NCI-H446 treated with DMSO at 0.1 percent for 48 hours (cell line): ENCODE data around the gene HDAC9.
"Not testable (repeated sequence)": the region's sequence is repeated elsewhere in the genome, so short reads cannot be mapped to it uniquely, and the experiment has no call there.

Experiments
- DNase-seq: peaks from one replicate; lab custom pipeline; 2025; lab: John Stamatoyannopoulos, UW

HDAC9 gene

GRCh38 chr7:19026888-19027287, 531.3 kb downstream of the HDAC9 start:
- DNase-seq = no peak

GRCh38 chr7:19030281-19030680, 534.7 kb downstream of the HDAC9 start:
- DNase-seq = no peak

GRCh38 chr7:19032942-19033341, 537.4 kb downstream of the HDAC9 start:
- DNase-seq = not testable (repeated sequence)

- peak; percentile 2 for DNase-seq
Observed at GRCh38 chr7:19051767-19052375, 556.3 kb downstream of the HDAC9 start.
